Caco-2 (cell line): ENCODE measurements around the gene ERLIN1. TPM values are rescaled to one million over a fixed set of nuclear protein-coding genes. Genes with fewer than 3 reads are reported as not detected.

Source experiments
- BruUV-seq: library from RNA; stranded (reverse); fragments of 400-500 nt; replicated peaks from 2 replicates; lab custom pipeline; 2021; lab: Mats Ljungman, UMichigan
- CTCF ChIA-PET: fragments of 300-600 bp; sonication (Branson Sonifier 250); formaldehyde crosslinking; loops from one replicate; lab custom pipeline; 2022; ENCODE audit warnings: antibody characterized with exemption; lab: Charles Lee
- POLR2A ChIA-PET: fragments of 300-600 bp; sonication (Branson Sonifier 250); formaldehyde crosslinking; loops from one replicate; lab custom pipeline; 2022; ENCODE audit warnings: antibody characterized with exemption; lab: Charles Lee
- DNase-seq, 2 experiments: peaks; one replicate each; pipeline versions ENCODE4 v3.0.0 to v3.0.0-alpha.2; 2020 to 2022
- H3K27me3 ChIP-seq: replicated peaks from 2 replicates; pipeline ENCODE4 v1.6.0; 2011; ENCODE audit warnings: low read length; ENCODE audit not compliant: control insufficient read depth, insufficient read depth
- H3K36me3 ChIP-seq: 2 replicates; pipeline ENCODE4 v1.5.1; 2011; ENCODE audit warnings: low read length; ENCODE audit not compliant: control insufficient read depth, insufficient read depth
- H3K4me1 ChIP-seq: fragments of 250-450 bp; sonication (Bioruptor Pico); 2 replicates; pipeline ENCODE4 v1.5.1; 2020; ENCODE audit warnings: mild to moderate bottlenecking
- H3K4me3 ChIP-seq: 2 replicates; pipeline ENCODE4 v1.5.1; 2011; ENCODE audit warnings: low read depth, mild to moderate bottlenecking, control low read depth, low read length
- H3K9me3 ChIP-seq: fragments of 250-450 bp; sonication (Bioruptor Pico); 2 replicates; pipeline ENCODE4 v1.5.1; 2020; ENCODE audit warnings: mild to moderate bottlenecking, moderate library complexity
- H3K27ac Mint-ChIP-seq: one replicate; pipeline ENCODE4 v1.8.0; 2022; ENCODE audit warnings: mixed read lengths; ENCODE audit not compliant: unreplicated experiment
- H3K27me3 Mint-ChIP-seq: one replicate; pipeline ENCODE4 v1.8.0; 2022; ENCODE audit warnings: mixed read lengths; ENCODE audit not compliant: insufficient read depth, unreplicated experiment
- H3K36me3 Mint-ChIP-seq: one replicate; pipeline ENCODE4 v1.8.0; 2022; ENCODE audit warnings: mild to moderate bottlenecking, mixed read lengths; ENCODE audit not compliant: insufficient read depth, unreplicated experiment
- H3K4me1 Mint-ChIP-seq: one replicate; pipeline ENCODE4 v1.8.0; 2022; ENCODE audit warnings: low read depth, mixed read lengths; ENCODE audit not compliant: unreplicated experiment
- H3K4me3 Mint-ChIP-seq: one replicate; pipeline ENCODE4 v1.8.0; 2022; ENCODE audit warnings: mild to moderate bottlenecking, moderate library complexity, mixed read lengths; ENCODE audit not compliant: unreplicated experiment
- H3K9me3 Mint-ChIP-seq: one replicate; pipeline ENCODE4 v1.8.0; 2022; ENCODE audit warnings: mixed read lengths; ENCODE audit not compliant: unreplicated experiment
- intact Hi-C: fragments of 100-400 bp; cut with micrococcal nuclease; formaldehyde crosslinking; loops from one replicate; pipeline ENCODE4 v1.10.0; 2022; ENCODE audit not compliant: unreplicated experiment
- total RNA-seq: library from RNA; stranded (reverse); gene quantifications from 2 replicates; pipeline ENCODE4 v1.2.3, GENCODE V29; 2022
- TF ChIP-seq, protein P1 (sequence below), 2 experiments: fragments of 200-600 bp in 1 of 2; IDR thresholded peaks; 1 replicate in 1 of 2; 2 replicates in 1 of 2; pipeline versions ENCODE4 v1.5.1 to v1.8.0; 2011 to 2022; ENCODE audit warnings: antibody characterized with exemption in 1 of 2, control low read depth in 1 of 2, inconsistent platforms in 1 of 2, low read depth in 1 of 2, low read length in 1 of 2, mild to moderate bottlenecking in 1 of 2, moderate library complexity in 1 of 2; ENCODE audit not compliant: insufficient read depth in 1 of 2, severe bottlenecking in 1 of 2, unreplicated experiment in 1 of 2

ERLIN1 gene
- total RNA-seq, 1 experiment from 2014 or later, result 59.0 TPM

GRCh38 chr10:100135486-100135885 lies 50.3 kb downstream of the ERLIN1 start:
- no peaks in the 10 kb centered on the region for H3K27me3 ChIP-seq
- H3K9me3 ChIP-seq, result peaks cover 17% of the 10 kb centered on the region; the same call in 1 of the 2 replicates
- no peak for DNase-seq
- H3K9me3 Mint-ChIP-seq, result peaks cover 19% of the 10 kb centered on the region
- H3K4me3 Mint-ChIP-seq, result no peak overlapping the region
- CTCF ChIA-PET, result no interaction called here
- no peaks in the 10 kb centered on the region for H3K36me3 Mint-ChIP-seq
- H3K4me3 ChIP-seq, result no peak overlapping the region
- POLR2A ChIA-PET, result no interaction called here
- TF ChIP-seq, protein P1, sequence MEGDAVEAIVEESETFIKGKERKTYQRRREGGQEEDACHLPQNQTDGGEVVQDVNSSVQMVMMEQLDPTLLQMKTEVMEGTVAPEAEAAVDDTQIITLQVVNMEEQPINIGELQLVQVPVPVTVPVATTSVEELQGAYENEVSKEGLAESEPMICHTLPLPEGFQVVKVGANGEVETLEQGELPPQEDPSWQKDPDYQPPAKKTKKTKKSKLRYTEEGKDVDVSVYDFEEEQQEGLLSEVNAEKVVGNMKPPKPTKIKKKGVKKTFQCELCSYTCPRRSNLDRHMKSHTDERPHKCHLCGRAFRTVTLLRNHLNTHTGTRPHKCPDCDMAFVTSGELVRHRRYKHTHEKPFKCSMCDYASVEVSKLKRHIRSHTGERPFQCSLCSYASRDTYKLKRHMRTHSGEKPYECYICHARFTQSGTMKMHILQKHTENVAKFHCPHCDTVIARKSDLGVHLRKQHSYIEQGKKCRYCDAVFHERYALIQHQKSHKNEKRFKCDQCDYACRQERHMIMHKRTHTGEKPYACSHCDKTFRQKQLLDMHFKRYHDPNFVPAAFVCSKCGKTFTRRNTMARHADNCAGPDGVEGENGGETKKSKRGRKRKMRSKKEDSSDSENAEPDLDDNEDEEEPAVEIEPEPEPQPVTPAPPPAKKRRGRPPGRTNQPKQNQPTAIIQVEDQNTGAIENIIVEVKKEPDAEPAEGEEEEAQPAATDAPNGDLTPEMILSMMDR (IDR thresholded peaks at IDR 0.05; ENCODE audit: insufficient read depth in 1 of 2, low read depth in 1 of 2, low read length in 1 of 2, severe bottlenecking in 1 of 2, unreplicated experiment in 1 of 2), result no peak
- no peaks in the 10 kb centered on the region for H3K4me1 Mint-ChIP-seq
- no peak overlapping the region for H3K27ac Mint-ChIP-seq
- intact Hi-C loops, result no loop called here
- no TSS peak for BruUV-seq
- H3K36me3 ChIP-seq, result no peaks in the 10 kb centered on the region
- no peaks in the 10 kb centered on the region for H3K27me3 Mint-ChIP-seq
- H3K4me1 ChIP-seq, result no peaks in the 10 kb centered on the region

DNA sequence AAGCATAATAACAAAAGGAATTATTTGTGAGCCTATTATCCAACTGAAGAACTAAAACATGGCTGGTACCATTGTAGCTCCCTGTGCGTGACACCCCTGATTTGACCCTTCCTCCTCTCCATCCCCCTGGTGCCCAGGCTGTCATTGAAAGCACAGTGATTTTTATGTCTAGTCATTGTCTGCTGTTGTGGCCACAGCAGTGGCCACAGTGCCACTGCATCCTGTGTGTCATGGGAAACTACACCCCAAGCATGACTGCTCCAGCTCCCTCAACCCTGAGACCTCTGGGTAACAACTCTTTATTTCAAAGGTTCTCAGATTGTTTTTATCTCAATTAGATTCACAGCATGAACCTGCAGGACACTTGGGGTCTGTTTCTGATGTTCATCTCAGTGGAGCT lies 52.0 kb downstream of the ERLIN1 start:
- H3K27me3 Mint-ChIP-seq, result no peaks in the 10 kb centered on the region
- no TSS peak for BruUV-seq
- TF ChIP-seq, protein P1 (IDR thresholded peaks at IDR 0.05; ENCODE audit: insufficient read depth in 1 of 2, low read depth in 1 of 2, low read length in 1 of 2, severe bottlenecking in 1 of 2, unreplicated experiment in 1 of 2), result no peak
- H3K4me1 Mint-ChIP-seq, result no peaks in the 10 kb centered on the region
- no peak overlapping the region for H3K4me3 ChIP-seq
- H3K9me3 ChIP-seq, result peaks cover 17% of the 10 kb centered on the region; the same call in 1 of the 2 replicates
- intact Hi-C loops, result no loop called here
- ChIA-PET POLR2A (no interaction called here), CTCF (no interaction called here)
- no peaks in the 10 kb centered on the region for H3K36me3 ChIP-seq
- H3K27ac Mint-ChIP-seq, result no peak overlapping the region
- H3K4me3 Mint-ChIP-seq, result no peak overlapping the region
- peaks cover 19% of the 10 kb centered on the region for H3K9me3 Mint-ChIP-seq
- no peak for DNase-seq
- no peaks in the 10 kb centered on the region for H3K36me3 Mint-ChIP-seq
- no peaks in the 10 kb centered on the region for H3K4me1 ChIP-seq
- H3K27me3 ChIP-seq, result no peaks in the 10 kb centered on the region

DNA sequence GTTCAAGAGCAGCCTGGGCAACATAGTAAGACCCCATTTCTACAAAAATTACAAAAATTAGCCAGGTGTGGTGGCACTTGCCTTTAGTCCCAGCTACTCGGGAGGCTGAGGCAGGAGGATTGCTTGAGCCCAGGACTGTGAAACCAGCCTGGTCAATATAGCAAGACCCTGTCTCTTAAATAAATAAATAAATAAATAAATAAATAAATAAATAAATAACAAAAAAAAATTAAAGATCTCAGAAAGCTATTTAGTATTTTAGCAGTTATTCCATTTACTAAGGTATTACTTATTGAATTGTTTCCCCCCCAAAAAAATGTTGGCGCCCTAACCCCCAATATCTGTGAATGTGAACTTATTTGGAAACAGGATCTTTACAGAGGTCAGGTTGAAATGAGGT lies 53.4 kb downstream of the ERLIN1 start:
- TF ChIP-seq, protein P1 (IDR thresholded peaks at IDR 0.05; ENCODE audit: insufficient read depth in 1 of 2, low read depth in 1 of 2, low read length in 1 of 2, severe bottlenecking in 1 of 2, unreplicated experiment in 1 of 2), result no peak
- ChIA-PET POLR2A (no interaction called here), CTCF (no interaction called here)
- no peak overlapping the region for H3K4me3 ChIP-seq
- H3K9me3 Mint-ChIP-seq, result peaks cover 19% of the 10 kb centered on the region
- H3K4me3 Mint-ChIP-seq, result no peak overlapping the region
- no peak for DNase-seq
- no peaks in the 10 kb centered on the region for H3K4me1 ChIP-seq
- H3K9me3 ChIP-seq, result peaks cover 17% of the 10 kb centered on the region; the same call in 1 of the 2 replicates
- H3K36me3 ChIP-seq, result no peaks in the 10 kb centered on the region
- H3K4me1 Mint-ChIP-seq, result no peaks in the 10 kb centered on the region
- H3K27ac Mint-ChIP-seq, result no peak overlapping the region
- intact Hi-C loops, result no loop called here
- no peaks in the 10 kb centered on the region for H3K27me3 ChIP-seq
- BruUV-seq, result no TSS peak
- H3K27me3 Mint-ChIP-seq, result no peaks in the 10 kb centered on the region
- no peaks in the 10 kb centered on the region for H3K36me3 Mint-ChIP-seq
